ENCODE results near the gene NUP214.
A peak's percentile ranks its signal among the peaks of the same experiment; 100 is the strongest.

NUP214 gene

DNA sequence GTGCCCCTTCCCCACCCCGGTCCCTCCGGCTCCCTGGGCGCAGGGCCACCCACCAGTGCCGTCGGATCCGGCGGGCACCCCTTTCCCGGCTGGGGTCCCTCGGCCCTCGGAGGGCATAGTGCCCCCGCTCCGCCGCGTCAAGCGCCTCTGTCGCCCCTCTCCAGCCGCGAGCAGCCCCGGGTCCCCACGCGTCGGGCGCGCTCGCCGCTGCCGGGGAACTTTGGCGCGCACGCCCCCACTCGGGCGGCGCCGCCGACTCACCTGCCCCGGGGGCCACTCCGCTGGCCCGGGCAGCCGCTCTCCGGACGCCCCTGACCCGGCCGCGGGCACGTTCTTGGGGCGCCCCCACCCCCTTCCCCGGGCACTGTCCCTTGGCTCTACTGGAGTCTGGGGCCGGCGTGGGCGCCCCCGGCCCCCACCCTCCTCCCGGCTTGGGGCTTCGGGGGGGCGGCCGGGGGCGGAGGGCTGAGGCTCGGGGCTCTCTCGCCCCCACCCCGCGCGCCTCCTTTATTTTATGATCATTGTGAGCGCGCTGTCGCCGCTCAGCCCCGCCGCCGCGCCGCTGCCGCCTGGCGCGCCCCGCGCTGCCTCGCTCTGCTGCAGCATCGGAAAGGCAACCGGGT lies 152.0 kb downstream of the NUP214 start:
- DNase-seq (ENCODE audit: low read depth): no peak

- DNase-seq (ENCODE audit: low read depth): peak; percentile 37
Measured at GRCh38 chr9:131277910-131278701, 152.7 kb downstream of the NUP214 start.

GRCh38 chr9:131278702-131279111 lies 153.3 kb downstream of the NUP214 start:
- DNase-seq (ENCODE audit: low read depth): no peak

GRCh38 chr9:131279196-131279862 lies 153.9 kb downstream of the NUP214 start:
- DNase-seq (ENCODE audit: low read depth): no peak

DNA sequence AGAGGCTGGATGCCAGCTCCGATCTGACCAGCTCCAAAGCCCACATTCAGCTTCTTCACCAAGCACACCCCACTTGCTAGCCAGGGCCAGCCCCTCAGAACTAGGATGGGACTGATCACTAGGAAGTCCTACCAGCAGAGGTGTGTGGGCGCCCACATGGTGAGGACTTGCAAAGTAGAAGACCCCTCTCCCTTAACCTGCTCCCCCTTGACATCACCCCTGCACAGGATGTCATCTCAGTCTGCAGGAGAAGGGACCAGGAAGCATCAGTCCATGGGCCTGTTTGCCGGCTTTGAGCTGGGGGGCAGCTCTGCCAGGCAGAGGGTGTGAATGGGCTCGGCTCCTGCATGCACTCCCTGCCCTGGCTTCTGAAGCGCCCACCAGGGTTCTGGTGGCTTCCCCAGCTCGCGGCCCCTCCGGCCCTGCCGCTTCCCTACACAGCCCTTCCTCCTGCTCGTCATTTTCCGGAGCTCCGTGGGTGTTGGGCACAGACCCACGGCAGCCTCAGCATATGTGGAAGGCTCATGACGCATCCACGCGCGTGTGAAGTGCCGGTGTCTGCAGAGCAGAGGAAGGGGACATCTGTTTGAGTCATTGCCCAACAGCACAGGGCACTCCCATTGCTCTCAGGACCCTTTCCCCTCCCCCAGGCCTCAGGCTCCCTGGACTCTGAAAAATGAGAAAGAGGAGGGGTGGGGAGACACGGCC lies 154.6 kb downstream of the NUP214 start:
- DNase-seq (ENCODE audit: low read depth): no peak

DNA sequence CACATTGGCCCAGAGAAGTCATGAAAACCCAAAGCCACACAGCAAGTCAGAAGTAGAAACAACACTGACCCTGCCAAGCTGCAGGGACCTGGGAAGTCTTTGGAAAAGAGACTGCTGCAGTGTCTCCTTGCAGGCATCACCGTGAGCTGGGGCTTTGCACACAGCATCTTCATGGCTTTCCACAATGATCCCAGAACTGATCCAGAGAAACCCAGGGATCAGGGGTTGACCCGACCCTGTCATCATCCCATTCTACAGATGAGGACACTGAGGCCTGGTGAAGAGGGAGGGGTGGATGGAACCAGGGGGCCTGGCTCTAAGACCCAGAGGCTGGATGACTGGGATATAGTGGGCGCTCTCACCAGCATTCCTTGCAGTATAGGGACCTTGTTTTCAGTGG lies 155.3 kb downstream of the NUP214 start:
- no peak for DNase-seq (ENCODE audit: low read depth)

DNA sequence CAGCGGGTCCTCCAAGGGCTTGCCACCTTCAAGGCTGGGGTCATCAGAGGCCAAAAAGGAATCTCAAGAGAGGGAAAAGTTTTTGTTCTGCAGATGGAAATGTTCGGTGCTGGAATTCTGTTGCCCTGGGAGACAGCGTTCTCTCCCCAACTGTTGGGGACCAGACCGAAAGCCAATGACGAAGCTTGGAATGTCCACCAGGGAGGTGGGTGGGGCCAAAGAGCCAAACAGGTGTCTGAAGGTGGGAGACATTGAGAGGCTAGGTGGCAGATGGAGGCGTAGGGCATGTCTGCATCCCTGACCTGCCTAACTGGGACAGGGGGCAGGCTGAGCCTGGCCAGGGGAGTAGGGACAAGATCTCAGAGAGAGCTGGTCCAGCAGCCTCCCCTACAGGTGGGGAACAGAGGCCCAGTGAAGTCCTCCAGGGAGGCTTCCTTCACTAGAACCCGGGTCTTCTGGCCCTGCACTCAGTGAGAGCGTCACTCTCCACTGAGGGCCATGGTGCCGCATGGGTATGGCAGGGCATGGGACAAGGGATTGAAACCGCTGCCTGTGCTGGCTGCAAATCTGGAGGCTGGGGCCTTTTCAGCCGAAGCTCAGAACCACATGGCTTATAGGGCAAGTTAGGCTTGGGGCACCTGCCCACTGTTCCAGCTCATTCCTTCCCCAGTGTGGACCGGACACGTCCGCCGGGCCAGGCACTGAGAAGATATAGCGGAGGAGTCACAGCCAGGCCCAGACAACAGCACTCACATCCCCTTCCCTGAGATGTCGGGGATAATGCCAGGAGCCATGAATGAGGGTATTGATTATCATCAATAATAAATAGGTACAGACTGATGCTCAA lies 156.0 kb downstream of the NUP214 start:
- DNase-seq (ENCODE audit: low read depth): no peak

GRCh38 chr9:131282175-131282574 lies 156.8 kb downstream of the NUP214 start:
- no peak for DNase-seq (ENCODE audit: low read depth)

DNA sequence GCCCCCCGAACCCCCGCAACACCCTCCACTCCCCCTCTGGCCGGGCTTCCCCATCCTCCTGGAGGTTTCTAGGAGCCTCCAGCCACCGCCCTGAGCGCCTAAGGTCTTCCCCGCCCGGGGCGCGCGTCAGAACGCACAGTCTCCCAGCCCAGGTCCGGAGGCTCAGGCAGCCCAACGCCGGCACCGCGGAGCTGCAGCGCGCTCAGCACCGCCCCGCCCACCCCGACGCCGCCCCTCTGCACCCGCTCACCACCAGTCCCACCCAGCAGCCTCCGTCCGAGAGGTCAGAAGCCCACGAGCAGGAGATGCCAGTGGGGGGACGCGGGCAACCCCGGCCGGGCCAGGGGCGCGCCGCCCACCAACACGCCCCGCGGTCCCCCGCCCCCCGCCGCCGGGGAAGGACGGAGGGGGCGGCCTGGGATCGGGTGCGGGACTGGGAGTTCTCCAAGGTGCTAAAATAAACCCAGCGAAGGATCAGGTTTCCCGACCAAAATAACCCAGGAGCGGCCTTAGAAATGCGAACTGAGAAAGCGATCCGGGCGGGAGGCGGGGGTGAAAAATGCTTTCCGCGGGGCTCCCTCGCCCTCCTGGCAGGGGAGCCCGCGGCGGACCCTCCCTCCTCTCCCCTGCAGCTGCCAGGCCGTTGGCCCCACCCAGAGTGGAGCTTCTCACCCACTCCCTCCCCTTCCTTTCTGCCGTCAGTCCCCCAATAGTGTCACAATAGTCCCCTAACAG lies 157.5 kb downstream of the NUP214 start:
- DNase-seq (ENCODE audit: low read depth): no peak
